C4-2B (cell line): ENCODE measurements around the gene CALM3.

ENCODE experiments used
- CTCF ChIP-seq: fragments of 450-650 bp; conservative IDR thresholded peaks from 2 replicates; pipeline ENCODE4 v1.5.1; 2017; ENCODE audit warnings: mild to moderate bottlenecking
- ZFX ChIP-seq: fragments of 450-650 bp; IDR thresholded peaks from 2 replicates; pipeline ENCODE4 v1.6.1; 2017

GRCh38 chr19:46603195-46603637 lies 2.1 kb downstream of the CALM3 start:
- TF ChIP-seq CTCF = no peak
- no peak for TF ChIP-seq ZFX
